PC-3 (cell line): ENCODE data around the gene TRABD2B. TPM values are rescaled to one million over a fixed set of nuclear protein-coding genes. Genes with fewer than 3 reads are reported as not detected.

ENCODE experiments used
- ATAC-seq: fragments of 200-7000 bp; cut with Tn5 transposase; 2 replicates; pipeline ENCODE4 v1.9.1; 2020; ENCODE audit warnings: mild to moderate bottlenecking, moderate library complexity
- BruUV-seq: library from RNA; stranded (reverse); fragments of 400-500 nt; replicated peaks from 2 replicates; lab custom pipeline; 2021; lab: Mats Ljungman, UMichigan
- CTCF ChIA-PET: fragments of 300-600 bp; sonication (Branson Sonifier 250); formaldehyde crosslinking; loops from one replicate; lab custom pipeline; 2022; ENCODE audit warnings: antibody characterized with exemption; lab: Charles Lee
- POLR2A ChIA-PET: fragments of 300-600 bp; sonication (Branson Sonifier 250); formaldehyde crosslinking; loops from one replicate; lab custom pipeline; 2022; ENCODE audit warnings: antibody characterized with exemption; ENCODE audit not compliant: unreplicated experiment; lab: Charles Lee
- DNase-seq: peaks from one replicate; pipeline ENCODE4 v3.0.0-alpha.2; 2015
- H2AFZ ChIP-seq: fragments of 300-600 bp; sonication (generic); 2 replicates; pipeline ENCODE4 v1.6.0; 2016; ENCODE audit warnings: antibody characterized with exemption, low read length
- H3F3A ChIP-seq: fragments of 300-600 bp; sonication (generic); one replicate; pipeline ENCODE4 v1.6.0; 2017; ENCODE audit warnings: antibody characterized with exemption, low read length, control low read depth, mild to moderate bottlenecking; ENCODE audit not compliant: unreplicated experiment
- H3K27ac ChIP-seq: fragments of 300-600 bp; sonication (generic); 2 replicates; pipeline ENCODE4 v1.5.1; 2016; ENCODE audit warnings: mild to moderate bottlenecking, low read length
- H3K27me3 ChIP-seq: fragments of 300-600 bp; sonication (generic); 2 replicates; pipeline ENCODE4 v1.6.1; 2016; ENCODE audit warnings: low read length, mixed read lengths
- H3K36me3 ChIP-seq: fragments of 300-600 bp; sonication (generic); 2 replicates; pipeline ENCODE4 v1.6.1; 2016; ENCODE audit warnings: low read depth, mixed run types, low read length, mixed read lengths
- H3K4me1 ChIP-seq: fragments of 300-600 bp; sonication (generic); 2 replicates; pipeline ENCODE4 v1.5.1; 2016; ENCODE audit warnings: low read length; ENCODE audit not compliant: insufficient read depth
- H3K4me2 ChIP-seq: fragments of 300-600 bp; sonication (generic); 2 replicates; pipeline ENCODE4 v1.6.0; 2016; ENCODE audit warnings: low read length
- H3K4me3 ChIP-seq: fragments of 300-600 bp; sonication (generic); 2 replicates; pipeline ENCODE4 v1.5.1; 2016; ENCODE audit warnings: mild to moderate bottlenecking, low read length, mixed read lengths
- H3K79me2 ChIP-seq: fragments of 300-600 bp; sonication (generic); 2 replicates; pipeline ENCODE4 v1.6.1; 2017; ENCODE audit warnings: low read length, mixed read lengths
- H3K9ac ChIP-seq: fragments of 300-600 bp; sonication (generic); 2 replicates; pipeline ENCODE4 v1.6.0; 2016; ENCODE audit warnings: mild to moderate bottlenecking, low read length
- H3K9me2 ChIP-seq: fragments of 300-600 bp; sonication (generic); replicated peaks from 2 replicates; pipeline ENCODE4 v1.6.1; 2016; ENCODE audit warnings: mixed run types, low read length, mixed read lengths
- H3K9me3 ChIP-seq: fragments of 300-600 bp; sonication (generic); 2 replicates; pipeline ENCODE4 v1.6.1; 2016; ENCODE audit warnings: low read length, mixed read lengths
- H4K20me1 ChIP-seq: fragments of 300-600 bp; sonication (generic); 2 replicates; pipeline ENCODE4 v1.6.1; 2016; ENCODE audit warnings: low read length, mixed read lengths
- CTCF ChIP-seq: fragments of 300-600 bp; sonication (generic); conservative IDR thresholded peaks from 2 replicates; pipeline ENCODE4 v1.5.1; 2017; ENCODE audit warnings: antibody characterized with exemption, low read depth, mild to moderate bottlenecking, low read length
- EZH2 ChIP-seq: fragments of 300-600 bp; sonication (generic); IDR thresholded peaks from one replicate; pipeline ENCODE4 v1.6.1; 2017; ENCODE audit warnings: antibody characterized with exemption, mild to moderate bottlenecking, low read length; ENCODE audit not compliant: unreplicated experiment
- EZH2phosphoT487 ChIP-seq: fragments of 300-600 bp; sonication (generic); IDR thresholded peaks from 2 replicates; pipeline ENCODE4 v1.6.1; 2018; ENCODE audit warnings: mild to moderate bottlenecking, antibody characterized with exemption, low read length, borderline replicate concordance
- intact Hi-C: fragments of 100-400 bp; cut with micrococcal nuclease; formaldehyde crosslinking; loops from 2 replicates; pipeline ENCODE4 v1.9.0; 2023
- total RNA-seq: library from RNA; depleted of rRNA; stranded (reverse); fragments of >200 nt; gene quantifications from 2 replicates; pipeline ENCODE4 v1.2.3, GENCODE V29; 2014

The TRABD2B gene
- total RNA-seq, 1 experiment from 2014 or later: 0.44 TPM

- H3K9me2 ChIP-seq: no peaks in the 10 kb centered on the region
- no peak for DNase-seq
These were observed 33.6 kb upstream of the TRABD2B start for GRCh38 chr1:48030696-48031365.

GRCh38 chr1:48030211-48030610, 33.0 kb upstream of the TRABD2B start:
- Histone ChIP-seq H3K4me2 (no peak overlapping the region), H3K4me3 (no peak overlapping the region), H2AFZ (no peak overlapping the region), H3K36me3 (no peaks in the 10 kb centered on the region), H4K20me1 (no peaks in the 10 kb centered on the region), H3K27ac (no peak overlapping the region), H3K79me2 (no peaks in the 10 kb centered on the region), H3K27me3 (no peaks in the 10 kb centered on the region), H3K4me1 (no peaks in the 10 kb centered on the region), H3F3A (no peaks in the 10 kb centered on the region), H3K9me2 (no peaks in the 10 kb centered on the region), H3K9me3 (no peaks in the 10 kb centered on the region), H3K9ac (no peak overlapping the region)
- ATAC-seq (no peak), DNase-seq (no peak)
- intact Hi-C loops: no loop called here
- POLR2A ChIA-PET: no interaction called here
- TF ChIP-seq EZH2phosphoT487 (no peak), CTCF (no peak), EZH2 (no peak)
- CTCF ChIA-PET: no interaction called here
- no TSS peak for BruUV-seq

More at GRCh38 chr1:48030696-48031365, 33.6 kb upstream of the TRABD2B start:
- Histone ChIP-seq H3K9me3 (no peaks in the 10 kb centered on the region), H3K27me3 (no peaks in the 10 kb centered on the region), H3K4me1 (no peaks in the 10 kb centered on the region), H3K36me3 (no peaks in the 10 kb centered on the region), H4K20me1 (no peaks in the 10 kb centered on the region), H3F3A (no peaks in the 10 kb centered on the region), H3K9ac (no peak overlapping the region), H3K27ac (no peak overlapping the region), H3K4me2 (no peak overlapping the region), H2AFZ (no peak overlapping the region), H3K79me2 (no peaks in the 10 kb centered on the region), H3K4me3 (no peak overlapping the region)
- ChIA-PET POLR2A (no interaction called here), CTCF (no interaction called here)
- intact Hi-C loops: no loop called here
- TF ChIP-seq EZH2phosphoT487 (no peak), EZH2 (no peak), CTCF (no peak)
- ATAC-seq: no peak
- no TSS peak for BruUV-seq
